ENCODE results near the gene LRFN3.
"Not testable (repeated sequence)": the region's sequence is repeated elsewhere in the genome, so short reads cannot be mapped to it uniquely, and the experiment has no call there.

LRFN3 gene

DNA sequence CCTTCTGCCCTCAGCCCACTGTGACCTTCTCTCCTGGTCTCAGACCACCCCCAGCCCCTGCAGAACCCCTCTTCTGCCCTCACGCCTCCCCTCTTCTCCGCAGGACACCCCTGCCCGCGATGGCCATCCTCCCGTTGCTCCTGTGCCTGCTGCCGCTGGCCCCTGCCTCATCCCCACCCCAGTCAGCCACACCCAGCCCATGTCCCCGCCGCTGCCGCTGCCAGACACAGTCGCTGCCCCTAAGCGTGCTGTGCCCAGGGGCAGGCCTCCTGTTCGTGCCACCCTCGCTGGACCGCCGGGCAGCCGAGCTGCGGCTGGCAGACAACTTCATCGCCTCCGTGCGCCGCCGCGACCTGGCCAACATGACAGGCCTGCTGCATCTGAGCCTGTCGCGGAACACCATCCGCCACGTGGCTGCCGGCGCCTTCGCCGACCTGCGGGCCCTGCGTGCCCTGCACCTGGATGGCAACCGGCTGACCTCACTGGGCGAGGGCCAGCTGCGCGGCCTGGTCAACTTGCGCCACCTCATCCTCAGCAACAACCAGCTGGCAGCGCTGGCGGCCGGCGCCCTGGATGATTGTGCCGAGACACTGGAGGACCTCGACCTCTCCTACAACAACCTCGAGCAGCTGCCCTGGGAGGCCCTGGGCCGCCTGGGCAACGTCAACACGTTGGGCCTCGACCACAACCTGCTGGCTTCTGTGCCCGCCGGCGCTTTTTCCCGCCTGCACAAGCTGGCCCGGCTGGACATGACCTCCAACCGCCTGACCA is 3.3 kb downstream of the LRFN3 start:
- DNase-seq (ENCODE audit: low spot score), result no peak

DNA sequence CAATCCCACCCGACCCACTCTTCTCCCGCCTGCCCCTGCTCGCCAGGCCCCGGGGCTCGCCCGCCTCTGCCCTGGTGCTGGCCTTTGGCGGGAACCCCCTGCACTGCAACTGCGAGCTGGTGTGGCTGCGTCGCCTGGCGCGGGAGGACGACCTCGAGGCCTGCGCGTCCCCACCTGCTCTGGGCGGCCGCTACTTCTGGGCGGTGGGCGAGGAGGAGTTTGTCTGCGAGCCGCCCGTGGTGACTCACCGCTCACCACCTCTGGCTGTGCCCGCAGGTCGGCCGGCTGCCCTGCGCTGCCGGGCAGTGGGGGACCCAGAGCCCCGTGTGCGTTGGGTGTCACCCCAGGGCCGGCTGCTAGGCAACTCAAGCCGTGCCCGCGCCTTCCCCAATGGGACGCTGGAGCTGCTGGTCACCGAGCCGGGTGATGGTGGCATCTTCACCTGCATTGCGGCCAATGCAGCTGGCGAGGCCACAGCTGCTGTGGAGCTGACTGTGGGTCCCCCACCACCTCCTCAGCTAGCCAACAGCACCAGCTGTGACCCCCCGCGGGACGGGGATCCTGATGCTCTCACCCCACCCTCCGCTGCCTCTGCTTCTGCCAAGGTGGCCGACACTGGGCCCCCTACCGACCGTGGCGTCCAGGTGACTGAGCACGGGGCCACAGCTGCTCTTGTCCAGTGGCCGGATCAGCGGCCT is 4.1 kb downstream of the LRFN3 start:
- DNase-seq (ENCODE audit: low spot score), result no peak

GRCh38 chr19:35940839-35941238 is 4.7 kb downstream of the LRFN3 start:
- no peak for DNase-seq (ENCODE audit: low spot score)

GRCh38 chr19:35942235-35942634 is 6.1 kb downstream of the LRFN3 start:
- DNase-seq (ENCODE audit: low spot score), result no peak

GRCh38 chr19:35943321-35944301 is 7.4 kb downstream of the LRFN3 start:
- no peak for DNase-seq (ENCODE audit: low spot score)

DNA sequence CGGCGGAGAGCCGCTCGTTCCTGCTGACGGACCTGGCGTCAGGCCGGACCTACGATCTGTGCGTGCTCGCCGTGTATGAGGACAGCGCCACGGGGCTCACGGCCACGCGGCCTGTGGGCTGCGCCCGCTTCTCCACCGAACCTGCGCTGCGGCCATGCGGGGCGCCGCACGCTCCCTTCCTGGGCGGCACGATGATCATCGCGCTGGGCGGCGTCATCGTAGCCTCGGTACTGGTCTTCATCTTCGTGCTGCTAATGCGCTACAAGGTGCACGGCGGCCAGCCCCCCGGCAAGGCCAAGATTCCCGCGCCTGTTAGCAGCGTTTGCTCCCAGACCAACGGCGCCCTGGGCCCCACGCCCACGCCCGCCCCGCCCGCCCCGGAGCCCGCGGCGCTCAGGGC is 8.4 kb downstream of the LRFN3 start:
- no peak for DNase-seq (ENCODE audit: low spot score)

GRCh38 chr19:35945121-35945790 is 9.1 kb downstream of the LRFN3 start:
- DNase-seq (ENCODE audit: low spot score), result no peak

GRCh38 chr19:35946203-35946602 is 10.0 kb downstream of the LRFN3 start:
- no peak for DNase-seq (ENCODE audit: low spot score)

GRCh38 chr19:35949131-35949530 is 13.0 kb downstream of the LRFN3 start:
- DNase-seq (ENCODE audit: low spot score), result no peak

DNA sequence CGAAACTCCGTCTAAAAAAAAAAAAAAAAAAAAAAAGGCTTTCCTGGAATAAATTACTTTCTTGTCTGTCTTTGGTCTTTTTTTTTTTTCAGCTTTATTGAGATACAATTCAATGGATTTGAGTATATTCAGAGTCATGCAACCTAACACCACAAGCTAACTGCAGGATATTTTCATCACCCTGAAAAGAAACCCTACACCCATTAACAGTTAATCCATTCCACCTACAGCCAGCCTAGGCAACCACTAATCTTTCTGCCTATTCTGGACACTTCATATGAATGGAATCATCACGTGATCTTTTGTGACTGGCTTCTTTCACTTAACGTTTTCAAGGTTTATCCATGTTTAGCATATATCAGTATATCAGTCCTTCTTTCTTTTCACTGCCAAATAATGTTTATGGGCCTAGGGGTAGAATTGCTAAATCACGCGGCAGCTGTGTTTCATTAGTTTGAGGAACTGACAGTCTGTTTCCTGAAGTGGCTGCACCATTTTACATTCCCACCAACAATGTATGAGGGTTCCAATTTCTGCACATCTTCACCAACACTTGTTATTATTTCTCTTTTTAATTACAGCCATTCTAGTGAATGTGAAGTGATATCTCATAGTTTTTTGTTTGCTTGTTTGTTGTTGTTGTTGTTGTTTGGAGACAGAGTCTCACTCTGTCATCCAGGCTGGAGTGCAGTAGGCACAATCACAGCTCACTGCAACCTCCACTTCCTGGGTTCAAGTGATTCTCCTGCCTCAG is 19.9 kb downstream of the LRFN3 start:
- no peak for DNase-seq (ENCODE audit: low spot score)

DNA sequence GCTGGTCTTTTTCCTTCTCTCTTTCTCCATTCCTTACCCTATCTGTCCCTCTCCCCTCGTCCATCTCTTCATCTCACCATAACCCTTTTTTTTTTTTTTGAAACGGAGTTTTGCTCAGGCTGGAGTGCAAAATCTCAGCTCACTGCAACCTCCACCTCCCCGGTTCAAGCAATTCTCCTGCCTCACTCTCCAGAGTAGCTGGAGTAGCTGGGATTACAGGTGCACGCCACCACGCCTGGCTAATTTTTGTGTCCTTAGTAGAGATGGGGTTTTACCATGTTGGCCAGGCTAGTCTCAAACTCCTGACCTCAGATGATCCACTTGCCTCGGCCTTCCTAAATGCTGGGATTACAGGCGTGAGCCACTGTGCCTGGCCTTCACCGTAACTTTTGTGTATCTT is 21.2 kb downstream of the LRFN3 start:
- not testable (repeated sequence) for DNase-seq (ENCODE audit: low spot score)

DNA sequence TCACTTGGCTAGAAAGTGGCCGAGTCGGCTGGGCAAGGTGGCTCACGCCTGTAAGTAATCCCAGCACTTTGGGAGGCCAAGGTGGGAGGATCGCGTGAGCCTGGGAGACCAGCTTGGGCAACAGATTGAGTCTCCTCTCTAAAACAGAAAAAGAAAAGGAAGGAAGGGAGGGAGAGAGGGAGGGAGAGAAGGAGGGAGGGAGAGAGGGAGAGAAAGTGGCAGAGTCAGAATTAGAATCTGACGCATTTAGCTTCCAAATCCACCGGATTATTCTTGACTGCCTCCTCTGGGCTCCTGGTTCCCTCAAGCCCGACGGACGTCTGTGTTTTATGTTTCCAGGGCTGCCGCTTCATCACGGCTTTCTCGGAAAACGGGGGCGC is 22.5 kb downstream of the LRFN3 start:
- no peak for DNase-seq (ENCODE audit: low spot score)

DNA sequence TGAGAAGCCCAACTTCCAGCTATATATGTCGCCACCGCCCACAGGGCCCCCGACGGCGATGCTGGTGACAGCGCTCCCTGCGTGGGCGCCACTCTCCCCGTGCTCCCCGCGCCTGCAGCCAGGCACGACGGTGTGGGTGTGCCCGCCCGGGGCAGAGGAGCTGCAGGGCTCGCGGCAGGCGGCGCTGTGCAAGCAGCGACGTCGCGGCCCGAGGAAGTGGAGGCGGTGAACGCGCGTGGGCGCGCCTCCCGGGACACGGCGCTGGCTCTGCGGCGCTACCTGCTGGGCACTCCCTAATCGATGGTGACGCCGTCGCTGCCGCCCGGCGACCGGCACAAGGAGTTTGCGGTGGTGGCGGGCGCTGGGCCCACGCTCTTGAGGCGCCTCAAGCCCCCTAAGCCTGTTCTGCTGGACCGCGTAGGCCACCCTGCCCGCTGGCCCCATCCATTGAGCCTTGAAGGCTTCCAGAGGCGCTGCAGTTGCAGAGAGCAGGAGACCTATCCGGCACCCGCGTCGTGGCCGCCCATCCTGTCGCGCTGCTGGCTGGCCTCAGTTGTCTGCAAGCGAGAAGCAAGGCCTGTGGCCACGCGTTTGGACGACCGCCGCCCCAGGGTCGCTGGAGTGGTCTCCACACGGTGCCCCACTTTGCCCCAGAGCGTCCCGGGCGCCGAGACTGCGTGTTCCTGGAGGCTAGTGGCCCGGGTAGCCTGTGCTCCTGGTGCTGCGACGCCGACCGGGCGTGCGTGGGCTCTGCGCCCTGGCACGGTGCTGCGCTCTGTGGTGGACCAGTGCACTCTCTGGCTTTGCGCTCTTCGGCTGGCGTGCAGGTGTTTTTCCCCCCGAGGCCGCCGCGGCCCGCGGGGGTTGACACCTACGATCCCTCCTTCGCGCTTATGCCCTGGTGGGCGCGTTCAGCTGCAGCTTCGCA is 23.1 kb downstream of the LRFN3 start:
- DNase-seq (ENCODE audit: low spot score), result peak; percentile 36

DNA sequence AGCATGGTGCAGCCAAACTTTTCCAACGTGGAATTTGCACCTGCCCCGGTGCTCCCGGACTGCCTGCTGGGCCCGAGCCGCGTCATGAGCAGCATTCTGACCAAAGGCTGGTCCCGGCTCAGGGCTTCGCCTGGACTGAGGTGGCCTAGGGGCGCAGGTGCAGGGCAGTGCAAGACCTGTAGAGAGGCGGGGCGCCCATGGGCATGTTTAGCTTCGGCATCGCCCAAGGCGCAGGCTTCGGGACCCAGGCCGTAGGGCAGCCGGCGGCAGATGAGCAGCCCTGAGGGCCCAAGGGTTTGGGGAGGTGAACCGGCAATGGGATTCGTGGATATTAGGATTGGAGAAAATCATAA is 23.8 kb downstream of the LRFN3 start:
- DNase-seq (ENCODE audit: low spot score), result no peak

- no peak for DNase-seq (ENCODE audit: low spot score)
These were observed 24.3 kb downstream of the LRFN3 start for GRCh38 chr19:35960432-35960972.

DNA sequence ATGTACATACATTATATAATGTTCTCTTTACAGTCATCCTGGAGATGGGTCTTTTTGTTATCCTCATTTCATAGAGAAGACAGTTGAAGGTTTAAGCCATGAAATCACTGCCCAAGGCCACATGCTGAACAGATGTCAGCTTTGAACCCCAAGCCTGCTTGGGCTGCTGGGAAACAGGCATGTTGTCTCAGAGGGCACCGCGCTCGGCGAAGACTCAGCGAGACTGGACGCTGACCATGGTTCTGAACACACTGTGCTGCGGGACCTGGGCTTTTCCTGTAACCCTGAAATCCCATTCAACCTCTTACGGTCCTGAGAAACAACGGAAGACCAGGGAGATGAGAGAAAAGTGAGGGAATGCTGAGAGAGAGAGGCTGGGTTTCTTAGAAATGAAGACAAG is 27.3 kb downstream of the LRFN3 start:
- peak; percentile 75 for DNase-seq (ENCODE audit: low spot score)

DNA sequence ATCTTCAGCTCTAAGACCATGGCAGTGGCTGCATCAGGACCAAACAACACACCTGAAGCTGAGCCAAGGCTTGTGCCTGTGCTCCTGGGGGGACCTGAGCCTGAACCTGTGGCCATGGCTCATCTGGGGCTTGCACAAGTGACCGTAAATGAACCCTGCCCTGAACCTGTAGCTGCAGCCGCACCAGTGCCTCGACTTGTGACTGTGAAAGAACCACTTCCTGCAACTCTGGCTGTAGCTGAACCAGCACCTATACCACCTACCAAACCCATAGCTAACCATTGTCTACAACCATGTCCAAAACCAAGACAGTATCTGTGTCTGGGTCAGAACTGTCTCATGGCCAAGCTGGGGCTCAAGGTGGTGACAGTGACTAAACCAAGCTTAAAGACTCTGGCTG is 30.6 kb downstream of the LRFN3 start:
- no peak for DNase-seq (ENCODE audit: low spot score)

- no peak for DNase-seq (ENCODE audit: low spot score)
These were observed 37.3 kb downstream of the LRFN3 start for GRCh38 chr19:35973487-35973886.

GRCh38 chr19:35975608-35976214 is 39.5 kb downstream of the LRFN3 start:
- DNase-seq (ENCODE audit: low spot score), result peak; percentile 40

Measured in AG08395 (cell line).